H1 (cell line): ENCODE results near the gene MLN. TPM values are rescaled to one million over a fixed set of nuclear protein-coding genes. Genes with fewer than 3 reads are reported as not detected.

ENCODE experiments used
- CTCF ChIA-PET: fragments of 300-600 bp; sonication (Branson Sonifier 250); formaldehyde crosslinking; loops from one replicate; lab custom pipeline; 2021; ENCODE audit not compliant: partially characterized antibody; lab: Charles Lee
- POLR2A ChIA-PET: fragments of 300-600 bp; sonication (Branson Sonifier 250); formaldehyde crosslinking; loops from one replicate; lab custom pipeline; 2021; ENCODE audit warnings: inconsistent platforms; ENCODE audit not compliant: partially characterized antibody; lab: Charles Lee
- DNase-seq, 2 experiments: peaks; one replicate each; pipeline versions ENCODE4 v3.0.0 to v3.0.0-alpha.2; 2010 to 2022; ENCODE audit warnings: low spot score in 2 of 2, low read depth in 1 of 2, mixed read lengths in 1 of 2
- FAIRE-seq: peaks from 2 replicates; lab custom pipeline; 2011; peaks lifted over from hg19 to GRCh38; lab: Jason Lieb, UNC
- H2AFZ ChIP-seq: 2 replicates; pipeline ENCODE4 v1.8.1; 2012; ENCODE audit warnings: low read length, inconsistent platforms
- H2AK5ac ChIP-seq: 2 replicates; pipeline ENCODE4 v1.6.1; 2013; ENCODE audit warnings: low read depth, low read length
- H2BK120ac ChIP-seq: replicated peaks from 2 replicates; pipeline ENCODE3; 2013; ENCODE audit warnings: low read depth, low read length, inconsistent platforms
- H2BK12ac ChIP-seq: 2 replicates; pipeline ENCODE4 v1.6.1; 2013; ENCODE audit warnings: low read depth, low read length
- H2BK15ac ChIP-seq: 2 replicates; pipeline ENCODE4 v1.6.1; 2013; ENCODE audit warnings: low read length
- H2BK20ac ChIP-seq: 2 replicates; pipeline ENCODE4 v1.6.1; 2013; ENCODE audit warnings: low read length
- H2BK5ac ChIP-seq: 2 replicates; pipeline ENCODE4 v1.6.1; 2013; ENCODE audit warnings: low read depth, low read length
- H3K14ac ChIP-seq: 2 replicates; pipeline ENCODE4 v1.6.1; 2013; ENCODE audit warnings: inconsistent platforms; ENCODE audit not compliant: insufficient read length
- H3K18ac ChIP-seq: 2 replicates; pipeline ENCODE4 v1.6.1; 2013; ENCODE audit warnings: low read length; ENCODE audit errors: extremely low read depth
- H3K23ac ChIP-seq: 2 replicates; pipeline ENCODE4 v1.6.1; 2013; ENCODE audit warnings: inconsistent platforms; ENCODE audit not compliant: insufficient read length
- H3K23me2 ChIP-seq: 2 replicates; pipeline ENCODE4 v1.6.1; 2013; ENCODE audit warnings: low read depth, low read length
- H3K27ac ChIP-seq: 2 replicates; pipeline ENCODE4 v1.6.1; 2011; ENCODE audit warnings: low read depth, low read length, inconsistent platforms
- H3K27me3 ChIP-seq, 4 experiments: replicated peaks in 1 of 4; 1 replicate in 1 of 4; 2 replicates in 3 of 4; pipeline versions ENCODE4 v1.6.1 to v1.8.1; 2011 to 2013; ENCODE audit warnings: low read length in 3 of 4, mild to moderate bottlenecking in 3 of 4, inconsistent platforms in 2 of 4, mixed read lengths in 2 of 4, moderate library complexity in 1 of 4; ENCODE audit not compliant: control insufficient read depth in 3 of 4, insufficient read depth in 3 of 4; ENCODE audit errors: extremely low read depth in 1 of 4
- H3K36me3 ChIP-seq, 4 experiments: 2 replicates each; pipeline versions ENCODE4 v1.6.1 to v1.8.1; 2011 to 2013; ENCODE audit warnings: mild to moderate bottlenecking in 4 of 4, low read length in 3 of 4, moderate library complexity in 2 of 4, control low read depth in 1 of 4, inconsistent platforms in 1 of 4; ENCODE audit not compliant: insufficient read depth in 4 of 4, control insufficient read depth in 2 of 4
- H3K4ac ChIP-seq: replicated peaks from 2 replicates; pipeline ENCODE3; 2013; ENCODE audit warnings: low read length, low read depth, mixed read lengths, inconsistent platforms; ENCODE audit not compliant: insufficient read length
- H3K4me1 ChIP-seq, 4 experiments: replicated peaks in 1 of 4; 1 replicate in 1 of 4; 2 replicates in 3 of 4; pipeline versions ENCODE4 v1.6.1 to v1.8.1; 2011 to 2013; ENCODE audit warnings: low read length in 3 of 4, inconsistent platforms in 2 of 4, mixed read lengths in 1 of 4; ENCODE audit not compliant: insufficient read depth in 4 of 4, control insufficient read depth in 3 of 4
- H3K4me2 ChIP-seq, 2 experiments: 2 replicates each; pipeline versions ENCODE4 v1.6.1 to v1.8.1; 2011 to 2013; ENCODE audit warnings: low read depth in 2 of 2, low read length in 2 of 2, control low read depth in 1 of 2, inconsistent platforms in 1 of 2, mild to moderate bottlenecking in 1 of 2; ENCODE audit not compliant: insufficient read depth in 1 of 2
- H3K4me3 ChIP-seq, 4 experiments: fragments of 200-600, 300-600 bp in 1 of 4; sonication (generic), shearing (Covaris generic), sonication (Bioruptor Twin) in 1 of 4; 2 replicates each; pipeline versions ENCODE4 v1.5.1 to v1.8.1; 2011 to 2016; ENCODE audit warnings: low read length in 4 of 4, low read depth in 3 of 4, control low read depth in 2 of 4, inconsistent platforms in 2 of 4, mild to moderate bottlenecking in 2 of 4, mixed read lengths in 1 of 4, moderate library complexity in 1 of 4; ENCODE audit not compliant: insufficient read depth in 2 of 4; ENCODE audit errors: extremely low read depth in 1 of 4
- H3K56ac ChIP-seq: replicated peaks from 2 replicates; pipeline ENCODE3; 2013; ENCODE audit warnings: low read depth, mild to moderate bottlenecking, mixed read lengths, low read length, inconsistent platforms; ENCODE audit not compliant: insufficient read length
- H3K79me1 ChIP-seq: 2 replicates; pipeline ENCODE4 v1.6.1; 2013; ENCODE audit warnings: low read depth, low read length, control low read depth
- H3K79me2 ChIP-seq, 2 experiments: 2 replicates each; pipeline versions ENCODE4 v1.6.1 to v1.8.1; 2012 to 2013; ENCODE audit warnings: low read length in 2 of 2, mild to moderate bottlenecking in 2 of 2, inconsistent platforms in 1 of 2; ENCODE audit not compliant: insufficient read depth in 2 of 2, control insufficient read depth in 1 of 2
- H3K9ac ChIP-seq, 4 experiments: replicated peaks in 1 of 4; 1 replicate in 1 of 4; 2 replicates in 3 of 4; pipeline versions ENCODE4 v1.6.1 to v1.8.1; 2011 to 2013; ENCODE audit warnings: low read depth in 3 of 4, low read length in 3 of 4, control low read depth in 2 of 4, mild to moderate bottlenecking in 2 of 4, moderate library complexity in 2 of 4, inconsistent platforms in 1 of 4; ENCODE audit errors: extremely low read depth in 1 of 4
- H3K9me3 ChIP-seq, 2 experiments: 2 replicates each; pipeline versions ENCODE4 v1.6.1 to v1.8.1; 2012 to 2013; ENCODE audit warnings: mild to moderate bottlenecking in 2 of 2, moderate library complexity in 2 of 2, control low read depth in 1 of 2, inconsistent platforms in 1 of 2, low read depth in 1 of 2, low read length in 1 of 2, mixed read lengths in 1 of 2; ENCODE audit not compliant: insufficient read depth in 2 of 2
- H4K20me1 ChIP-seq, 2 experiments: replicated peaks in 1 of 2; 2 replicates each; pipeline versions ENCODE3 to v1.8.1; 2011 to 2013; ENCODE audit warnings: inconsistent platforms in 2 of 2, low read length in 2 of 2, mild to moderate bottlenecking in 1 of 2; ENCODE audit not compliant: insufficient read depth in 2 of 2, control insufficient read depth in 1 of 2
- H4K5ac ChIP-seq: 2 replicates; pipeline ENCODE4 v1.6.1; 2013; ENCODE audit warnings: low read length, low read depth, mixed read lengths, inconsistent platforms; ENCODE audit not compliant: insufficient read length
- H4K8ac ChIP-seq: 2 replicates; pipeline ENCODE4 v1.8.0; 2013; ENCODE audit warnings: mild to moderate bottlenecking, moderate library complexity, low read length, inconsistent platforms; ENCODE audit not compliant: insufficient read depth; ENCODE audit errors: extremely low read depth
- H4K91ac ChIP-seq: replicated peaks from 2 replicates; pipeline ENCODE3; 2013; ENCODE audit warnings: low read length, mixed read lengths, inconsistent platforms; ENCODE audit not compliant: insufficient read length
- KDM1A ChIP-seq: fragments of 200-600, 300-600 bp; sonication (generic); IDR thresholded peaks from 2 replicates; pipeline ENCODE4 v1.7.1; 2016; ENCODE audit warnings: mild to moderate bottlenecking, low read length, borderline replicate concordance
- USF2 ChIP-seq: IDR thresholded peaks from 2 replicates; pipeline ENCODE4 v1.6.1; 2011; ENCODE audit warnings: low read length, improper control_type of control experiment
- WGBS, 2 experiments: shearing (Covaris generic) in 1 of 2; methylation state at CpG; one replicate each; pipeline versions ENCODE4 v1.1.6 to v1.1.7; 2013 to 2015; ENCODE audit warnings: low lambda C conversion rate in 2 of 2, mixed read lengths in 2 of 2, inconsistent platforms in 1 of 2, low coverage in 1 of 2, missing lambda C conversion rate in 1 of 2; ENCODE audit not compliant: insufficient replicate concordance in 2 of 2, insufficient coverage in 1 of 2, insufficient read length in 1 of 2; ENCODE audit errors: extremely low coverage in 1 of 2, missing lambda C conversion rate in 1 of 2; 5-methylcytosine and 5-hydroxymethylcytosine counted together
- polyA plus RNA-seq, 7 experiments: library from polyadenylated mRNA; depleted of rRNA in 3 of 7; stranded (reverse) in 5 of 7; unstranded in 2 of 7; fragments of >200 nt in 5 of 7; fragments of 200-250 nt in 2 of 7; gene quantifications; 1 replicate in 5 of 7; 2 replicates in 1 of 7; 4 replicates in 1 of 7; pipeline versions ENCODE4 v1.2.1 to v1.2.3, GENCODE V29; 2011 to 2013; ENCODE audit warnings: missing spikeins in 2 of 7, mixed read lengths in 2 of 7
- total RNA-seq: library from RNA; stranded (reverse); fragmentation: NEBNext Ultra II Directional; extraction: Animal tissue kit (Norgen Biotek cat#: 25700); gene quantifications from 2 replicates; pipeline ENCODE4 v1.2.1, GENCODE V29; 2021

MLN gene
- total and polyA plus RNA-seq, 2 of the 8 experiments (the other 6 are each of a cell fraction or from before 2014, with no cell fraction given): not detected

- Histone ChIP-seq H3K4me1 (peaks cover 0 to 16% (median 11%) of the 10 kb centered on the region in 4 experiments; a peak in 6 of 7 replicates), H2BK5ac (no peak overlapping the region), H2BK120ac (no peak overlapping the region), H3K23me2 (no peaks in the 10 kb centered on the region), H3K56ac (no peak overlapping the region), H2AFZ (no peak overlapping the region), H2BK12ac (no peak overlapping the region), H3K14ac (no peak overlapping the region), H4K20me1 (no peaks in the 10 kb centered on the region), H3K79me1 (no peaks in the 10 kb centered on the region), H2AK5ac (no peak overlapping the region), H3K4me3 (no peak overlapping the region), H3K27me3 (no peaks in the 10 kb centered on the region), H4K8ac (no peak overlapping the region), H3K36me3 (no peaks in the 10 kb centered on the region), H3K23ac (no peak overlapping the region), H3K9me3 (peaks cover 12 to 15% of the 10 kb centered on the region in 2 experiments), H3K79me2 (no peaks in the 10 kb centered on the region), H3K4ac (no peak overlapping the region), H3K4me2 (no peak overlapping the region)
- CTCF ChIA-PET: interaction anchor here (0.5 to 6.0 kb wide), 9 partner anchors 7 to 317 kb away, joined by 3 to 49 read pairs (median 7); partner anchors contain the start of gene UQCC2
- no peak for DNase-seq
- TF ChIP-seq KDM1A: 0 out of 2 replicates have a peak, but pooled peaks have one; percentile 16
- no peak for TF ChIP-seq USF2
- TF ChIP-seq, all 59 proteins: peak for 1
- POLR2A ChIA-PET: no interaction called here
- Histone ChIP-seq H4K5ac (no peak overlapping the region), H2BK20ac (no peak overlapping the region), H3K27ac (no peak overlapping the region), H3K18ac (no peak overlapping the region), H2BK15ac (0 out of 2 replicates have a peak overlapping the region, but pooled peaks have one; percentile 95), H3K9ac (no peak overlapping the region), H4K91ac (no peak overlapping the region)
- FAIRE-seq: no peak
- 91% methylated on average over 3 of the region's 3 CpGs; no CpG with 5 or more reads in 1 of the 2 experiments for WGBS, 2 experiments
Observed at GRCh38 chr6:33836806-33837469, 33.1 kb upstream of the MLN start.
